Stimulated activated CD4-positive, alpha-beta T cell treated with anti-CD3 and anti-CD28 coated beads, TNF-alpha, amount 100 ng/mL, for 48 hours (primary cell): Measurements from ENCODE around the gene CCDC171.
A peak's percentile ranks its signal among the peaks of the same experiment; 100 is the strongest.
"Not testable (repeated sequence)": the region's sequence is repeated elsewhere in the genome, so short reads cannot be mapped to it uniquely, and the experiment has no call there.

Source experiments
- DNase-seq, 3 donors: peaks; one replicate each; pipeline ENCODE4 v3.0.0-alpha.2; 2020; ENCODE audit warnings: low read depth in 3 of 3

Gene CCDC171

GRCh38 chr9:15761551-15761950 lies 208.7 kb downstream of the CCDC171 start:
- no peak for DNase-seq

- no peak for DNase-seq
These were observed 210.5 kb downstream of the CCDC171 start for GRCh38 chr9:15763371-15763770.

GRCh38 chr9:15764131-15764530 lies 211.3 kb downstream of the CCDC171 start:
- DNase-seq = no peak

GRCh38 chr9:15769547-15769946 lies 216.7 kb downstream of the CCDC171 start:
- DNase-seq = no peak

GRCh38 chr9:15778861-15779260 lies 226.0 kb downstream of the CCDC171 start:
- no peak for DNase-seq

- DNase-seq = no peak
These were observed 229.3 kb downstream of the CCDC171 start for GRCh38 chr9:15782106-15782505.

GRCh38 chr9:15785584-15785983 lies 232.7 kb downstream of the CCDC171 start:
- no peak for DNase-seq

- DNase-seq = no peak
These were observed 233.8 kb downstream of the CCDC171 start for GRCh38 chr9:15786616-15787015.

- DNase-seq = not testable (repeated sequence)
These were observed 257.5 kb downstream of the CCDC171 start for GRCh38 chr9:15810219-15810899.

- DNase-seq = no peak
These were observed 260.2 kb downstream of the CCDC171 start for GRCh38 chr9:15813076-15813475.

- DNase-seq = no peak
These were observed 271.5 kb downstream of the CCDC171 start for GRCh38 chr9:15824310-15824709.

- no peak for DNase-seq
These were observed 278.5 kb downstream of the CCDC171 start for GRCh38 chr9:15831384-15831783.

GRCh38 chr9:15834541-15834940 lies 281.7 kb downstream of the CCDC171 start:
- no peak for DNase-seq

- peak in 2 of 3 donors; percentile 5 to 31 for DNase-seq
These were observed 284.3 kb downstream of the CCDC171 start for GRCh38 chr9:15837079-15837679.

GRCh38 chr9:15842051-15842450 lies 289.2 kb downstream of the CCDC171 start:
- DNase-seq = no peak

- no peak for DNase-seq
These were observed 290.5 kb downstream of the CCDC171 start for GRCh38 chr9:15843316-15843715.

- no peak for DNase-seq
These were observed 291.1 kb downstream of the CCDC171 start for GRCh38 chr9:15843931-15844330.

- DNase-seq = no peak
These were observed 293.8 kb downstream of the CCDC171 start for GRCh38 chr9:15846611-15847010.

GRCh38 chr9:15849871-15850270 lies 297.0 kb downstream of the CCDC171 start:
- no peak for DNase-seq

- DNase-seq = no peak
These were observed 298.9 kb downstream of the CCDC171 start for GRCh38 chr9:15851766-15852165.

- DNase-seq = no peak
These were observed 303.7 kb downstream of the CCDC171 start for GRCh38 chr9:15856591-15856990.

- no peak for DNase-seq
These were observed 314.5 kb downstream of the CCDC171 start for GRCh38 chr9:15867334-15867733.

GRCh38 chr9:15867988-15868387 lies 315.1 kb downstream of the CCDC171 start:
- no peak for DNase-seq
